ENCODE data around the gene PLEKHA1.

PLEKHA1 gene

DNA sequence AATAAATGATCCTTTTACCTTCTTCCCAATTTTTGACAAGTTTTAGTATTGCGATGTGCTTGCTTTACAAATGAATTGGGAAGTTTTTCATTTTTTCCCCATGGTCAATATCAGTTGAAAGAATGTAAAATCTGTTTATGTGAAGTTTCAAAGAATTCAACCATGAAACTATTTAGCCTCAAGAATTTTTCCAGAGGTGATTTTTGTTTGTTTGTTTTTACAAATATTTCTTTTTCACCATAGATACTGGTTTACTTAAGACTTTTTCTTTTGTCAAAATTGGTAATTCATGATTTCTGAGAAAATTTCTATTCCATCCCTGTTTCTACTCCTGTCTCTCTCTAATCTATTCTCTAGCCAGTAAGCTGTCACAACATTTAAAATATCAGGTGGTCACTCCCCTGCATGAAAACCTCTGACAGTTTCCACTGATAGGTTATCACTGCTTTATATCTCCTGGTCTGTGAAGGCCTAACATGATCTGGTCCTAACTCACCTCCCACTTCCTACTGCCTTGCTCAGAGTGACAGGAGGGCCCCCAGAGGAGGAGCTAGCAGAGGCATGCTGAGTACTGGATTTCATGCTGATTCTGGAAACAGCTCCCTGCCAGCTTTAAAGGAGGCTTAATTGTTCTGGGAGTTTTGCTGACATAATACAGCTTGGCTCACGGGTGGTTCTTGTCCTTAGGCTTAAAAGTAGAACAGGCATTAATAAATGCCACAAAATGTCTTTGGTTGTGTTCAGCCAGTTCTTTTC, 72.3 kb downstream of the PLEKHA1 start:
- DNase-seq, result no peak
- Histone ChIP-seq H3K27me3 (ENCODE audit: insufficient read depth, low read depth, severe bottlenecking) (no peaks in the 10 kb centered on the region), H3K4me3 (ENCODE audit: low read depth, low read length) (no peak overlapping the region), H3K9me3 (ENCODE audit: severe bottlenecking) (no peaks in the 10 kb centered on the region), H3K36me3 (no peaks in the 10 kb centered on the region), H3K27ac (no peak overlapping the region)
- TF ChIP-seq, protein P1, sequence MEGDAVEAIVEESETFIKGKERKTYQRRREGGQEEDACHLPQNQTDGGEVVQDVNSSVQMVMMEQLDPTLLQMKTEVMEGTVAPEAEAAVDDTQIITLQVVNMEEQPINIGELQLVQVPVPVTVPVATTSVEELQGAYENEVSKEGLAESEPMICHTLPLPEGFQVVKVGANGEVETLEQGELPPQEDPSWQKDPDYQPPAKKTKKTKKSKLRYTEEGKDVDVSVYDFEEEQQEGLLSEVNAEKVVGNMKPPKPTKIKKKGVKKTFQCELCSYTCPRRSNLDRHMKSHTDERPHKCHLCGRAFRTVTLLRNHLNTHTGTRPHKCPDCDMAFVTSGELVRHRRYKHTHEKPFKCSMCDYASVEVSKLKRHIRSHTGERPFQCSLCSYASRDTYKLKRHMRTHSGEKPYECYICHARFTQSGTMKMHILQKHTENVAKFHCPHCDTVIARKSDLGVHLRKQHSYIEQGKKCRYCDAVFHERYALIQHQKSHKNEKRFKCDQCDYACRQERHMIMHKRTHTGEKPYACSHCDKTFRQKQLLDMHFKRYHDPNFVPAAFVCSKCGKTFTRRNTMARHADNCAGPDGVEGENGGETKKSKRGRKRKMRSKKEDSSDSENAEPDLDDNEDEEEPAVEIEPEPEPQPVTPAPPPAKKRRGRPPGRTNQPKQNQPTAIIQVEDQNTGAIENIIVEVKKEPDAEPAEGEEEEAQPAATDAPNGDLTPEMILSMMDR (IDR thresholded peaks at IDR 0.05; ENCODE audit: low read depth, low read length), result no peak

GRCh38 chr10:122448600-122448999, 74.1 kb downstream of the PLEKHA1 start:
- peak; percentile 39 for DNase-seq
- Histone ChIP-seq H3K27ac (no peak overlapping the region), H3K9me3 (ENCODE audit: severe bottlenecking) (peaks cover 4% of the 10 kb centered on the region), H3K4me3 (ENCODE audit: low read depth, low read length) (no peak overlapping the region), H3K27me3 (ENCODE audit: insufficient read depth, low read depth, severe bottlenecking) (no peaks in the 10 kb centered on the region), H3K36me3 (no peaks in the 10 kb centered on the region)
- TF ChIP-seq, protein P1 (IDR thresholded peaks at IDR 0.05; ENCODE audit: low read depth, low read length), result no peak

GRCh38 chr10:122449153-122449552, 74.6 kb downstream of the PLEKHA1 start:
- TF ChIP-seq, protein P1 (IDR thresholded peaks at IDR 0.05; ENCODE audit: low read depth, low read length), result no peak
- DNase-seq, result no peak
- H3K9me3 ChIP-seq (ENCODE audit: severe bottlenecking), result peaks cover 4% of the 10 kb centered on the region
- H3K36me3 ChIP-seq, result no peaks in the 10 kb centered on the region
- H3K27me3 ChIP-seq (ENCODE audit: insufficient read depth, low read depth, severe bottlenecking), result no peaks in the 10 kb centered on the region
- H3K4me3 ChIP-seq (ENCODE audit: low read depth, low read length), result no peak overlapping the region
- H3K27ac ChIP-seq, result no peak overlapping the region

GRCh38 chr10:122450353-122450990, 76.0 kb downstream of the PLEKHA1 start:
- no peak for DNase-seq
- Histone ChIP-seq H3K36me3 (no peaks in the 10 kb centered on the region), H3K27me3 (ENCODE audit: insufficient read depth, low read depth, severe bottlenecking) (no peaks in the 10 kb centered on the region), H3K27ac (no peak overlapping the region), H3K4me3 (ENCODE audit: low read depth, low read length) (no peak overlapping the region), H3K9me3 (ENCODE audit: severe bottlenecking) (peaks cover 4% of the 10 kb centered on the region)
- TF ChIP-seq, protein P1 (IDR thresholded peaks at IDR 0.05; ENCODE audit: low read depth, low read length), result no peak

GRCh38 chr10:122454071-122454470, 79.6 kb downstream of the PLEKHA1 start:
- no peaks in the 10 kb centered on the region for H3K27me3 ChIP-seq (ENCODE audit: insufficient read depth, low read depth, severe bottlenecking)
- H3K4me3 ChIP-seq (ENCODE audit: low read depth, low read length), result no peak overlapping the region
- no peak overlapping the region for H3K27ac ChIP-seq
- peaks cover 4% of the 10 kb centered on the region for H3K9me3 ChIP-seq (ENCODE audit: severe bottlenecking)
- TF ChIP-seq, protein P1 (IDR thresholded peaks at IDR 0.05; ENCODE audit: low read depth, low read length), result no peak
- H3K36me3 ChIP-seq, result no peaks in the 10 kb centered on the region
- DNase-seq, result no peak

All from WERI-Rb-1 (cell line).